GM23338 (cell line): ENCODE measurements around the gene GSN. TPM values are rescaled to one million over a fixed set of nuclear protein-coding genes. Genes with fewer than 3 reads are reported as not detected.

Experiments
- ATAC-seq: fragments of 200-7000 bp; cut with Tn5 transposase; 3 replicates; pipeline ENCODE4 v1.9.1; 2020
- DNase-seq: peaks from one replicate; pipeline ENCODE4 v3.0.0-alpha.2; 2015; ENCODE audit warnings: low spot score
- H2AFZ ChIP-seq: fragments of 200-600 bp; sonication (generic); 2 replicates; pipeline ENCODE4 v1.8.0; 2016; ENCODE audit warnings: antibody characterized with exemption, mild to moderate bottlenecking, moderate library complexity
- H3F3A ChIP-seq: fragments of 200-600 bp; sonication (generic); replicated peaks from 2 replicates; pipeline ENCODE4 v1.8.0; 2017; ENCODE audit warnings: antibody characterized with exemption, mixed run types, low read depth
- H3K27ac ChIP-seq: fragments of 200-600 bp; sonication (generic); 2 replicates; pipeline ENCODE4 v1.6.1; 2016; ENCODE audit warnings: low read depth
- H3K27me3 ChIP-seq: fragments of 200-600 bp; sonication (generic); 2 replicates; pipeline ENCODE4 v1.8.0; 2016; ENCODE audit warnings: mild to moderate bottlenecking, mixed run types, moderate library complexity; ENCODE audit not compliant: insufficient read depth
- H3K36me3 ChIP-seq: fragments of 200-600 bp; sonication (generic); 2 replicates; pipeline ENCODE4 v1.8.0; 2016; ENCODE audit warnings: mild to moderate bottlenecking; ENCODE audit not compliant: insufficient read depth
- H3K4me1 ChIP-seq: fragments of 200-600 bp; sonication (generic); 2 replicates; pipeline ENCODE4 v1.8.0; 2016; ENCODE audit warnings: mild to moderate bottlenecking, moderate library complexity; ENCODE audit not compliant: insufficient read depth
- H3K4me2 ChIP-seq: fragments of 200-600 bp; sonication (generic); 2 replicates; pipeline ENCODE4 v1.7.1; 2017; ENCODE audit warnings: mixed run types
- H3K4me3 ChIP-seq: fragments of 200-600 bp; sonication (generic); 2 replicates; pipeline ENCODE4 v1.6.1; 2016; ENCODE audit warnings: mixed run types
- H3K79me2 ChIP-seq: fragments of 200-600 bp; sonication (generic); replicated peaks from 2 replicates; pipeline ENCODE4 v1.8.0; 2017; ENCODE audit warnings: mild to moderate bottlenecking; ENCODE audit not compliant: insufficient read depth
- H3K9me2 ChIP-seq: fragments of 200-600 bp; sonication (generic); 2 replicates; pipeline ENCODE4 v1.8.0; 2017; ENCODE audit not compliant: insufficient read depth
- H4K20me1 ChIP-seq: fragments of 200-600 bp; sonication (generic); replicated peaks from 2 replicates; pipeline ENCODE4 v1.8.0; 2017; ENCODE audit warnings: mild to moderate bottlenecking; ENCODE audit not compliant: insufficient read depth
- H3K27ac Mint-ChIP-seq: 2 replicates; pipeline ENCODE4 v1.8.0; 2020; ENCODE audit warnings: inconsistent platforms, mild to moderate bottlenecking, moderate library complexity, mixed read lengths
- H3K27me3 Mint-ChIP-seq: 3 replicates; pipeline ENCODE4 v1.8.0; 2022; ENCODE audit warnings: low read depth, mild to moderate bottlenecking, moderate library complexity, mixed read lengths, inconsistent platforms; ENCODE audit not compliant: insufficient read depth, poor library complexity
- H3K36me3 Mint-ChIP-seq: 3 replicates; pipeline ENCODE4 v1.8.0; 2021; ENCODE audit warnings: low read depth, mild to moderate bottlenecking, inconsistent platforms, moderate library complexity, mixed read lengths
- H3K4me1 Mint-ChIP-seq: 3 replicates; pipeline ENCODE4 v1.8.0; 2020; ENCODE audit warnings: mild to moderate bottlenecking, inconsistent platforms, mixed read lengths
- H3K4me3 Mint-ChIP-seq: 3 replicates; pipeline ENCODE4 v1.8.0; 2021; ENCODE audit warnings: moderate library complexity, mild to moderate bottlenecking, inconsistent platforms, mixed read lengths
- H3K9me3 Mint-ChIP-seq: 3 replicates; pipeline ENCODE4 v1.8.0; 2020; ENCODE audit warnings: moderate library complexity, mild to moderate bottlenecking, inconsistent platforms, mixed read lengths
- CREB1 ChIP-seq: fragments of 250-450 bp; sonication (Bioruptor Pico); IDR thresholded peaks from 2 replicates; pipeline ENCODE4 v1.5.0; 2020; ENCODE audit warnings: low read depth, mild to moderate bottlenecking, moderate library complexity
- EZH2phosphoT487 ChIP-seq: fragments of 200-600 bp; sonication (generic); IDR thresholded peaks from one replicate; pipeline ENCODE4 v1.8.1; 2018; ENCODE audit warnings: antibody characterized with exemption; ENCODE audit not compliant: unreplicated experiment
- NANOG ChIP-seq: IDR thresholded peaks from 2 replicates; pipeline ENCODE4 v1.6.1; 2016; ENCODE audit warnings: antibody characterized with exemption, borderline replicate concordance
- POLR2AphosphoS5 ChIP-seq: IDR thresholded peaks from 2 replicates; pipeline ENCODE4 v1.6.1; 2016; ENCODE audit warnings: antibody characterized with exemption, low read depth
- ZNF114 ChIP-seq: fragments of 250-450 bp; sonication (Bioruptor Pico); IDR thresholded peaks from 2 replicates; pipeline ENCODE4 v1.5.0; 2020; ENCODE audit warnings: mild to moderate bottlenecking, moderate library complexity
- ZNF331 ChIP-seq: fragments of 250-450 bp; sonication (Bioruptor Pico); IDR thresholded peaks from 2 replicates; pipeline ENCODE4 v1.5.0; 2020; ENCODE audit warnings: low read depth, mild to moderate bottlenecking, moderate library complexity
- ZNF462 ChIP-seq: fragments of 250-450 bp; sonication (Bioruptor Pico); IDR thresholded peaks from 2 replicates; pipeline ENCODE4 v1.5.0; 2020; ENCODE audit warnings: mild to moderate bottlenecking, moderate library complexity
- polyA plus RNA-seq: library from polyadenylated mRNA; unstranded; fragments of >200 nt; fragmentation: Nextera tagmentation; extraction: Ambion mirVana; gene quantifications from 2 replicates; pipeline ENCODE4 v1.2.1, GENCODE V29; 2016
- total RNA-seq: library from RNA; depleted of rRNA; stranded (reverse); fragments of >200 nt; shearing (Covaris generic); gene quantifications from 2 replicates; pipeline ENCODE4 v1.2.3, GENCODE V29; 2014

Gene GSN
- total and polyA plus RNA-seq, 2 experiments from 2014 or later: 30.2 to 85.7 TPM

GRCh38 chr9:121261755-121262154, 6.2 kb upstream of the GSN start:
- H3K9me2 ChIP-seq: no peaks in the 10 kb centered on the region
- no peaks in the 10 kb centered on the region for H3K36me3 ChIP-seq
- Mint-ChIP-seq H3K27ac (no peak overlapping the region), H3K27me3 (peaks cover 10% of the 10 kb centered on the region), H3K9me3 (no peaks in the 10 kb centered on the region; the same call in 2 of the 3 replicates), H3K4me1 (peaks cover 34% of the 10 kb centered on the region), H3K4me3 (no peak overlapping the region), H3K36me3 (no peaks in the 10 kb centered on the region)
- peaks cover 30% of the 10 kb centered on the region for H3K27me3 ChIP-seq
- DNase-seq (no peak), ATAC-seq (no peak)
- H3K27ac ChIP-seq: no peak overlapping the region
- H3F3A ChIP-seq: no peaks in the 10 kb centered on the region
- H3K4me3 ChIP-seq: no peak overlapping the region
- no peak overlapping the region for H2AFZ ChIP-seq
- TF ChIP-seq ZNF114 (CRISPR knock-in tag) (no peak), POLR2AphosphoS5 (no peak), CREB1 (CRISPR knock-in tag) (no peak), EZH2phosphoT487 (no peak), ZNF331 (no peak)
- H4K20me1 ChIP-seq: no peaks in the 10 kb centered on the region
- peaks cover 23% of the 10 kb centered on the region for H3K4me1 ChIP-seq
- no peak overlapping the region for H3K4me2 ChIP-seq
- H3K79me2 ChIP-seq: no peaks in the 10 kb centered on the region

GRCh38 chr9:121262423-121262822, 5.5 kb upstream of the GSN start:
- H3K4me3 Mint-ChIP-seq: no peak overlapping the region
- Histone ChIP-seq H3K79me2 (no peaks in the 10 kb centered on the region), H3F3A (no peaks in the 10 kb centered on the region), H4K20me1 (no peaks in the 10 kb centered on the region), H3K27ac (no peak overlapping the region), H3K36me3 (no peaks in the 10 kb centered on the region), H3K27me3 (peaks cover 37% of the 10 kb centered on the region), H3K4me1 (peaks cover 28% of the 10 kb centered on the region), H2AFZ (no peak overlapping the region), H3K4me2 (no peak overlapping the region), H3K9me2 (no peaks in the 10 kb centered on the region), H3K4me3 (no peak overlapping the region)
- DNase-seq (no peak), ATAC-seq (no peak)
- no peak overlapping the region for H3K27ac Mint-ChIP-seq
- H3K27me3 Mint-ChIP-seq: peaks cover 17% of the 10 kb centered on the region
- peaks cover 41% of the 10 kb centered on the region for H3K4me1 Mint-ChIP-seq
- no peaks in the 10 kb centered on the region for H3K36me3 Mint-ChIP-seq
- no peaks in the 10 kb centered on the region; the same call in 2 of the 3 replicates for H3K9me3 Mint-ChIP-seq
- TF ChIP-seq CREB1 (CRISPR knock-in tag) (no peak), NANOG (no peak), ZNF331 (no peak), ZNF462 (CRISPR knock-in tag) (no peak)
